GM12878 (cell line): Measurements from ENCODE around the gene PSG11. TPM values are rescaled to one million over a fixed set of nuclear protein-coding genes. Genes with fewer than 3 reads are reported as not detected.

Experiments used
- HDAC6 ChIP-seq: fragments of 200-600 bp; sonication (generic); IDR thresholded peaks from one replicate; pipeline ENCODE4 v1.8.0; 2017; ENCODE audit warnings: antibody characterized with exemption; ENCODE audit not compliant: unreplicated experiment
- PBX3 ChIP-seq: IDR thresholded peaks from 2 replicates; pipeline ENCODE4 v1.6.1; 2011; ENCODE audit warnings: mild to moderate bottlenecking, low read depth, low read length, moderate library complexity; ENCODE audit not compliant: insufficient replicate concordance
- ZBED1 ChIP-seq: IDR thresholded peaks from 2 replicates; pipeline ENCODE4 v1.6.1; 2016; ENCODE audit warnings: borderline replicate concordance
- polyA plus RNA-seq, 11 experiments: library from polyadenylated mRNA; depleted of rRNA in 4 of 11; unstranded in 6 of 11; stranded (reverse) in 5 of 11; fragments of >200 nt; fragmentation: Nextera tagmentation in 4 of 11; fragmentation: Illumina TruSeq in 1 of 11; extraction: Ambion mirVana in 4 of 11; extraction: Trizol in 1 of 11; gene quantifications; 1 replicate in 1 of 11; 2 replicates in 10 of 11; pipeline versions ENCODE4 v1.2.1 to v1.2.3, GENCODE V29; 2011 to 2016; ENCODE audit warnings: inconsistent platforms in 2 of 11, missing spikeins in 2 of 11, low read depth in 1 of 11
- total RNA-seq, 4 experiments: library from RNA; depleted of rRNA in 3 of 4; stranded (reverse); fragments of >200 nt in 3 of 4; fragmentation: Illumina TruSeq in 1 of 4; extraction: Trizol in 1 of 4; gene quantifications; 2 replicates each; pipeline versions ENCODE4 v1.2.1 to v1.2.3, GENCODE V29; 2013 to 2021

Gene PSG11
- total and polyA plus RNA-seq, 10 of the 15 experiments (the other 5 are each of a cell fraction or from before 2014, with no cell fraction given), result not detected

- TF ChIP-seq ZBED1, result no peak
- TF ChIP-seq HDAC6, result no peak
- TF ChIP-seq PBX3, result no peak
Measured at GRCh38 chr19:42961119-42961518, 65.2 kb downstream of the PSG11 start (continued).

Other genes with a start within 250 kb of the PSG11 start
- gene PSG1, start 146.8 kb downstream of the PSG11 start, total RNA-seq (2014; rRNA removed), result not detected in 2 replicates
- not detected in 2 replicates for gene PSG1, start 146.8 kb downstream of the PSG11 start, total RNA-seq (2014; rRNA removed; fragmentation: Illumina TruSeq; extraction: Trizol)
- gene PSG1, start 146.8 kb downstream of the PSG11 start, total RNA-seq (2021), result not detected in 2 replicates
- gene PSG1, start 146.8 kb downstream of the PSG11 start, polyA plus RNA-seq (2011; rRNA removed), result not detected in 2 replicates
- not detected in 2 replicates for gene PSG1, start 146.8 kb downstream of the PSG11 start, polyA plus RNA-seq (2014; fragmentation: Illumina TruSeq; extraction: Trizol)
- not detected for gene PSG1, start 146.8 kb downstream of the PSG11 start, polyA plus RNA-seq (2014; fragmentation: Nextera tagmentation; extraction: Ambion mirVana)
- gene PSG1, start 146.8 kb downstream of the PSG11 start, polyA plus RNA-seq (2014; rRNA removed), result not detected in 2 replicates
- gene PSG1, start 146.8 kb downstream of the PSG11 start, polyA plus RNA-seq (2016; fragmentation: Nextera tagmentation; extraction: Ambion mirVana), result not detected
- not detected in 2 replicates for gene PSG6, start 108.6 kb downstream of the PSG11 start, total RNA-seq (2014; rRNA removed)
- not detected in 2 replicates for gene PSG6, start 108.6 kb downstream of the PSG11 start, total RNA-seq (2014; rRNA removed; fragmentation: Illumina TruSeq; extraction: Trizol)
- not detected in 2 replicates for gene PSG6, start 108.6 kb downstream of the PSG11 start, total RNA-seq (2021)
- gene PSG6, start 108.6 kb downstream of the PSG11 start, polyA plus RNA-seq (2011; rRNA removed), result not detected in 2 replicates
- gene PSG6, start 108.6 kb downstream of the PSG11 start, polyA plus RNA-seq (2014; fragmentation: Illumina TruSeq; extraction: Trizol), result not detected in 2 replicates
- gene PSG6, start 108.6 kb downstream of the PSG11 start, polyA plus RNA-seq (2014; fragmentation: Nextera tagmentation; extraction: Ambion mirVana), result not detected
- not detected in 2 replicates for gene PSG6, start 108.6 kb downstream of the PSG11 start, polyA plus RNA-seq (2014; rRNA removed)
- gene PSG6, start 108.6 kb downstream of the PSG11 start, polyA plus RNA-seq (2016; fragmentation: Nextera tagmentation; extraction: Ambion mirVana), result not detected
- gene PSG7, start 89.3 kb downstream of the PSG11 start, total RNA-seq (2014; rRNA removed), result not detected in 2 replicates
- gene PSG7, start 89.3 kb downstream of the PSG11 start, total RNA-seq (2014; rRNA removed; fragmentation: Illumina TruSeq; extraction: Trizol), result not detected in 2 replicates
- gene PSG7, start 89.3 kb downstream of the PSG11 start, total RNA-seq (2021), result not detected in 2 replicates
- gene PSG7, start 89.3 kb downstream of the PSG11 start, polyA plus RNA-seq (2011; rRNA removed), result not detected in 2 replicates
- not detected in 2 replicates for gene PSG7, start 89.3 kb downstream of the PSG11 start, polyA plus RNA-seq (2014; fragmentation: Illumina TruSeq; extraction: Trizol)
- gene PSG7, start 89.3 kb downstream of the PSG11 start, polyA plus RNA-seq (2014; fragmentation: Nextera tagmentation; extraction: Ambion mirVana), result not detected
- not detected in 2 replicates for gene PSG7, start 89.3 kb downstream of the PSG11 start, polyA plus RNA-seq (2014; rRNA removed)
- not detected for gene PSG7, start 89.3 kb downstream of the PSG11 start, polyA plus RNA-seq (2016; fragmentation: Nextera tagmentation; extraction: Ambion mirVana)
- gene PSG2, start 56.2 kb upstream of the PSG11 start, total RNA-seq (2014; rRNA removed), result not detected in 2 replicates
- not detected in 2 replicates for gene PSG2, start 56.2 kb upstream of the PSG11 start, total RNA-seq (2014; rRNA removed; fragmentation: Illumina TruSeq; extraction: Trizol)
- gene PSG2, start 56.2 kb upstream of the PSG11 start, total RNA-seq (2021), result not detected in 2 replicates
- gene PSG2, start 56.2 kb upstream of the PSG11 start, polyA plus RNA-seq (2011; rRNA removed), result not detected in 2 replicates
- gene PSG2, start 56.2 kb upstream of the PSG11 start, polyA plus RNA-seq (2014; fragmentation: Illumina TruSeq; extraction: Trizol), result not detected in 2 replicates
- gene PSG2, start 56.2 kb upstream of the PSG11 start, polyA plus RNA-seq (2014; fragmentation: Nextera tagmentation; extraction: Ambion mirVana), result not detected
- gene PSG2, start 56.2 kb upstream of the PSG11 start, polyA plus RNA-seq (2014; rRNA removed), result not detected in 2 replicates
- gene PSG2, start 56.2 kb upstream of the PSG11 start, polyA plus RNA-seq (2016; fragmentation: Nextera tagmentation; extraction: Ambion mirVana), result not detected
- not detected in 2 replicates for gene PSG5, start 160.1 kb upstream of the PSG11 start, total RNA-seq (2014; rRNA removed)
- not detected in 2 replicates for gene PSG5, start 160.1 kb upstream of the PSG11 start, total RNA-seq (2014; rRNA removed; fragmentation: Illumina TruSeq; extraction: Trizol)
- gene PSG5, start 160.1 kb upstream of the PSG11 start, total RNA-seq (2021), result not detected in 2 replicates
- gene PSG5, start 160.1 kb upstream of the PSG11 start, polyA plus RNA-seq (2011; rRNA removed), result not detected in 2 replicates
- not detected in 2 replicates for gene PSG5, start 160.1 kb upstream of the PSG11 start, polyA plus RNA-seq (2014; fragmentation: Illumina TruSeq; extraction: Trizol)
- gene PSG5, start 160.1 kb upstream of the PSG11 start, polyA plus RNA-seq (2014; fragmentation: Nextera tagmentation; extraction: Ambion mirVana), result not detected
- not detected in 2 replicates for gene PSG5, start 160.1 kb upstream of the PSG11 start, polyA plus RNA-seq (2014; rRNA removed)
- under 1 TPM in 1 of 2 experiments, not detected in 1; 0.27 TPM for gene PSG5, start 160.1 kb upstream of the PSG11 start, polyA plus RNA-seq (2016; fragmentation: Nextera tagmentation; extraction: Ambion mirVana)
- not detected in 2 replicates for gene PSG4, start 179.2 kb upstream of the PSG11 start, total RNA-seq (2014; rRNA removed)
- not detected in 2 replicates for gene PSG4, start 179.2 kb upstream of the PSG11 start, total RNA-seq (2014; rRNA removed; fragmentation: Illumina TruSeq; extraction: Trizol)
- gene PSG4, start 179.2 kb upstream of the PSG11 start, total RNA-seq (2021), result not detected in 2 replicates
- not detected in 2 replicates for gene PSG4, start 179.2 kb upstream of the PSG11 start, polyA plus RNA-seq (2011; rRNA removed)
- gene PSG4, start 179.2 kb upstream of the PSG11 start, polyA plus RNA-seq (2014; fragmentation: Illumina TruSeq; extraction: Trizol), result not detected in 2 replicates
- gene PSG4, start 179.2 kb upstream of the PSG11 start, polyA plus RNA-seq (2014; fragmentation: Nextera tagmentation; extraction: Ambion mirVana), result not detected
- gene PSG4, start 179.2 kb upstream of the PSG11 start, polyA plus RNA-seq (2014; rRNA removed), result not detected in 2 replicates
- gene PSG4, start 179.2 kb upstream of the PSG11 start, polyA plus RNA-seq (2016; fragmentation: Nextera tagmentation; extraction: Ambion mirVana), result not detected
- not detected in 2 replicates for gene PSG9, start 243.1 kb upstream of the PSG11 start, total RNA-seq (2014; rRNA removed)
- gene PSG9, start 243.1 kb upstream of the PSG11 start, total RNA-seq (2014; rRNA removed; fragmentation: Illumina TruSeq; extraction: Trizol), result not detected in 2 replicates
- not detected in 2 replicates for gene PSG9, start 243.1 kb upstream of the PSG11 start, total RNA-seq (2021)
- not detected in 2 replicates for gene PSG9, start 243.1 kb upstream of the PSG11 start, polyA plus RNA-seq (2011; rRNA removed)
- not detected in 2 replicates for gene PSG9, start 243.1 kb upstream of the PSG11 start, polyA plus RNA-seq (2014; fragmentation: Illumina TruSeq; extraction: Trizol)
- gene PSG9, start 243.1 kb upstream of the PSG11 start, polyA plus RNA-seq (2014; fragmentation: Nextera tagmentation; extraction: Ambion mirVana), result not detected
- gene PSG9, start 243.1 kb upstream of the PSG11 start, polyA plus RNA-seq (2014; rRNA removed), result not detected in 2 replicates
- not detected for gene PSG9, start 243.1 kb upstream of the PSG11 start, polyA plus RNA-seq (2016; fragmentation: Nextera tagmentation; extraction: Ambion mirVana)